ENCODE data around the gene RSKR. TPM values are rescaled to one million over a fixed set of nuclear protein-coding genes. Genes with fewer than 3 reads are reported as not detected.
A peak's percentile ranks its signal among the peaks of the same experiment; 100 is the strongest.

The RSKR gene
- total and polyA plus RNA-seq, 9 of the 15 experiments (the other 6 are each of a cell fraction or from before 2014, with no cell fraction given), result 1.4 to 42.3 (median 16.2) TPM

- peak; percentile 8; the same call in 1 of the 2 replicates for TF ChIP-seq JUND (IDR thresholded peaks at IDR 0.05; ENCODE audit: borderline replicate concordance, low read depth, low read length)
- TF ChIP-seq JUND (tag; IDR thresholded peaks at IDR 0.05; ENCODE audit: borderline replicate concordance, low read depth, low read length), result no peak
- TF ChIP-seq BMI1 (IDR thresholded peaks at IDR 0.05; ENCODE audit: low read length), result no peak
- no peak for TF ChIP-seq ZNF316 (IDR thresholded peaks at IDR 0.05)
- no peak for TF ChIP-seq E2F6 (IDR thresholded peaks at IDR 0.05; ENCODE audit: borderline replicate concordance in 1 of 2, extremely low read depth in 1 of 2, insufficient read depth in 1 of 2, insufficient read length in 1 of 2, low read depth in 1 of 2, low read length in 1 of 2, poor library complexity in 1 of 2, severe bottlenecking in 1 of 2)
- peak; percentile 53 to 72 for TF ChIP-seq RAD21 (CRISPR knock-in tag; conservative IDR thresholded peaks at IDR 0.05 in 1 of 2, IDR thresholded peaks at IDR 0.05 in 1 of 2)
- TF ChIP-seq MTF1 (CRISPR knock-in tag; IDR thresholded peaks at IDR 0.05; ENCODE audit: borderline replicate concordance), result no peak
- no peak for TF ChIP-seq TGIF2 (CRISPR knock-in tag; IDR thresholded peaks at IDR 0.05)
- TF ChIP-seq SAP30 (IDR thresholded peaks at IDR 0.05; ENCODE audit: borderline replicate concordance, insufficient read depth, low read depth, low read length, poor library complexity, severe bottlenecking), result no peak
- TF ChIP-seq RBFOX2 (IDR thresholded peaks at IDR 0.05; ENCODE audit: low read depth, low read length), result no peak
- no peak for TF ChIP-seq ZNF318 (IDR thresholded peaks at IDR 0.05; ENCODE audit: borderline replicate concordance in 1 of 2, low read depth in 1 of 2)
- no peak for TF ChIP-seq PBX2 (CRISPR knock-in tag; IDR thresholded peaks at IDR 0.05; ENCODE audit: low read depth)
- no peak for TF ChIP-seq PBX2 (tag; conservative IDR thresholded peaks at IDR 0.05; ENCODE audit: low read depth)
Observed at GRCh38 chr17:28612936-28613872, 781 bp downstream of the RSKR start (continued).

All from K562 (cell line).